Endothelial cell of umbilical vein (primary cell): ENCODE measurements around the gene CDK10. TPM values are rescaled to one million over a fixed set of nuclear protein-coding genes. Genes with fewer than 3 reads are reported as not detected.

Source experiments
- BruUV-seq: library from RNA; stranded (reverse); fragments of 400-500 nt; replicated peaks from 2 replicates; lab custom pipeline; 2021; lab: Mats Ljungman, UMichigan
- CTCF ChIA-PET: fragments of 300-600, 350-600 bp; sonication (Branson Sonifier 250); formaldehyde crosslinking; loops from one replicate; lab custom pipeline; 2021; ENCODE audit warnings: antibody characterized with exemption, inconsistent platforms; lab: Charles Lee
- POLR2A ChIA-PET: fragments of 300-600, 350-600 bp; sonication (Branson Sonifier 250); formaldehyde crosslinking; loops from one replicate; lab custom pipeline; 2021; ENCODE audit warnings: antibody characterized with exemption, inconsistent platforms; lab: Charles Lee
- DNase-seq: peaks from one replicate; pipeline ENCODE4 v3.0.0-alpha.2; 2011; ENCODE audit warnings: low read depth, low spot score
- FAIRE-seq: peaks from 2 replicates; lab custom pipeline; 2011; peaks lifted over from hg19 to GRCh38; lab: Jason Lieb, UNC
- H2AFZ ChIP-seq: 2 replicates; pipeline ENCODE4 v1.6.0; 2012; ENCODE audit warnings: low read depth, low read length, control low read depth, inconsistent platforms
- H3K27ac ChIP-seq: 2 replicates; pipeline ENCODE4 v1.5.1; 2011; ENCODE audit warnings: low read depth, mild to moderate bottlenecking, control low read depth, low read length, moderate library complexity; ENCODE audit not compliant: insufficient read depth
- H3K27me3 ChIP-seq, 2 experiments: 2 replicates each; pipeline versions ENCODE4 v1.6.0 to v1.6.1; 2011; ENCODE audit warnings: low read length in 2 of 2, mixed read lengths in 1 of 2; ENCODE audit not compliant: control insufficient read depth in 2 of 2, insufficient read depth in 2 of 2
- H3K36me3 ChIP-seq, 2 experiments: 2 replicates in 1 of 2; 3 replicates in 1 of 2; pipeline ENCODE4 v1.5.1; 2011; ENCODE audit warnings: low read length in 2 of 2, mild to moderate bottlenecking in 1 of 2, moderate library complexity in 1 of 2; ENCODE audit not compliant: control insufficient read depth in 2 of 2, insufficient read depth in 2 of 2; ENCODE audit errors: extremely low read depth in 1 of 2
- H3K4me1 ChIP-seq: 3 replicates; pipeline ENCODE4 v1.5.1; 2011; ENCODE audit warnings: mild to moderate bottlenecking, low read length; ENCODE audit not compliant: control insufficient read depth, insufficient read depth; ENCODE audit errors: extremely low read depth
- H3K4me2 ChIP-seq: 2 replicates; pipeline ENCODE4 v1.6.1; 2011; ENCODE audit warnings: low read length, control low read depth, mixed read lengths; ENCODE audit not compliant: insufficient read depth
- H3K4me3 ChIP-seq, 3 experiments: fragments of 200-600 bp in 1 of 3; sonication (generic), shearing (Covaris generic) in 1 of 3; replicated peaks in 1 of 3; 2 replicates each; pipeline ENCODE4 v1.5.1; 2011 to 2016; ENCODE audit warnings: control low read depth in 3 of 3, low read length in 3 of 3, mild to moderate bottlenecking in 2 of 3, inconsistent platforms in 1 of 3, low read depth in 1 of 3, moderate library complexity in 1 of 3; ENCODE audit not compliant: insufficient read depth in 1 of 3
- H3K79me2 ChIP-seq: 2 replicates; pipeline ENCODE4 v1.6.0; 2012; ENCODE audit warnings: low read length, inconsistent platforms; ENCODE audit not compliant: control insufficient read depth, insufficient read depth
- H3K9ac ChIP-seq: replicated peaks from 2 replicates; pipeline ENCODE3; 2011; ENCODE audit warnings: low read length, control low read depth; ENCODE audit not compliant: insufficient read depth; ENCODE audit errors: extremely low read depth
- H3K9me1 ChIP-seq: replicated peaks from 3 replicates; pipeline ENCODE4 v1.6.0; 2011; ENCODE audit warnings: mild to moderate bottlenecking, low read length; ENCODE audit not compliant: control insufficient read depth, insufficient read depth; ENCODE audit errors: extremely low read depth
- H3K9me3 ChIP-seq: replicated peaks from 2 replicates; pipeline ENCODE4 v1.5.1; 2012; ENCODE audit warnings: low read length, inconsistent platforms; ENCODE audit not compliant: control insufficient read depth, insufficient read depth
- H4K20me1 ChIP-seq: replicated peaks from 2 replicates; pipeline ENCODE3; 2011; ENCODE audit warnings: mild to moderate bottlenecking, low read length; ENCODE audit not compliant: control insufficient read depth, insufficient read depth; ENCODE audit errors: extremely low read depth
- EZH2 ChIP-seq: IDR thresholded peaks from 2 replicates; pipeline ENCODE4 v1.6.1; 2012; ENCODE audit warnings: borderline replicate concordance, low read depth, mild to moderate bottlenecking, moderate library complexity, low read length, inconsistent platforms; ENCODE audit not compliant: severe bottlenecking
- FOS ChIP-seq: IDR thresholded peaks from 2 replicates; pipeline ENCODE4 v1.6.1; 2011; ENCODE audit warnings: mild to moderate bottlenecking, low read length, moderate library complexity, borderline replicate concordance; ENCODE audit not compliant: insufficient read depth
- GATA2 ChIP-seq: IDR thresholded peaks from 2 replicates; pipeline ENCODE4 v1.7.0; 2011; ENCODE audit warnings: low read depth, mild to moderate bottlenecking, moderate library complexity, mixed read lengths, low read length; ENCODE audit not compliant: insufficient read length, insufficient read depth
- JUN ChIP-seq: IDR thresholded peaks from 2 replicates; pipeline ENCODE4 v1.6.1; 2011; ENCODE audit warnings: borderline replicate concordance, low read depth; ENCODE audit not compliant: insufficient read length, insufficient read depth
- MYC ChIP-seq: IDR thresholded peaks from one replicate; pipeline ENCODE4 v1.6.1; 2011; ENCODE audit warnings: mild to moderate bottlenecking, low read depth, low read length
- POLR2A ChIP-seq: IDR thresholded peaks from 2 replicates; pipeline ENCODE4 v1.6.1; 2012; ENCODE audit warnings: low read depth, mild to moderate bottlenecking, control low read depth, low read length
- POLR2AphosphoS5 ChIP-seq: IDR thresholded peaks from 2 replicates; pipeline ENCODE4 v1.6.1; 2012; ENCODE audit warnings: low read depth, mild to moderate bottlenecking, control low read depth, low read length, moderate library complexity; ENCODE audit not compliant: insufficient read depth
- dilution Hi-C: fragments of 300-500 bp; cut with MboI; formaldehyde crosslinking; loops from one replicate; pipeline ENCODE4 v1.15.0; 2019; ENCODE audit warnings: low sequenced_read_pairs; ENCODE audit not compliant: extremely low pct_ligation_motif_present
- intact Hi-C: fragments of 100-400 bp; cut with micrococcal nuclease; formaldehyde crosslinking; loops from one replicate; pipeline ENCODE4 v1.10.0; 2022
- polyA plus RNA-seq, 4 experiments: library from polyadenylated mRNA; depleted of rRNA in 3 of 4; stranded (reverse) in 3 of 4; unstranded in 1 of 4; fragments of >200 nt; gene quantifications; 2 replicates each; pipeline versions ENCODE4 v1.2.1 to v1.2.3, GENCODE V29; 2011 to 2012; ENCODE audit warnings: missing spikeins in 1 of 4
- total RNA-seq: library from RNA; stranded (reverse); gene quantifications from 2 replicates; pipeline ENCODE4 v1.2.3, GENCODE V29; 2021
- TF ChIP-seq, protein P1 (sequence below): IDR thresholded peaks from 2 replicates; pipeline ENCODE4 v1.6.1; 2011; ENCODE audit not compliant: insufficient read depth, insufficient read length
- TF ChIP-seq, protein P2 (sequence below), 2 donors: IDR thresholded peaks; 1 replicate in 1 of 2; 2 replicates in 1 of 2; pipeline ENCODE4 v1.5.1; 2011; ENCODE audit warnings: low read length in 2 of 2, mild to moderate bottlenecking in 2 of 2, moderate library complexity in 2 of 2, control low read depth in 1 of 2, inconsistent platforms in 1 of 2, low read depth in 1 of 2; ENCODE audit not compliant: insufficient read depth in 1 of 2; ENCODE audit errors: extremely low read depth in 1 of 2

CDK10 gene
- total and polyA plus RNA-seq, 2 donors (not counting 3 experiments of a cell fraction or from before 2014, with no cell fraction given), result 74.5 to 99.9 TPM

DNA sequence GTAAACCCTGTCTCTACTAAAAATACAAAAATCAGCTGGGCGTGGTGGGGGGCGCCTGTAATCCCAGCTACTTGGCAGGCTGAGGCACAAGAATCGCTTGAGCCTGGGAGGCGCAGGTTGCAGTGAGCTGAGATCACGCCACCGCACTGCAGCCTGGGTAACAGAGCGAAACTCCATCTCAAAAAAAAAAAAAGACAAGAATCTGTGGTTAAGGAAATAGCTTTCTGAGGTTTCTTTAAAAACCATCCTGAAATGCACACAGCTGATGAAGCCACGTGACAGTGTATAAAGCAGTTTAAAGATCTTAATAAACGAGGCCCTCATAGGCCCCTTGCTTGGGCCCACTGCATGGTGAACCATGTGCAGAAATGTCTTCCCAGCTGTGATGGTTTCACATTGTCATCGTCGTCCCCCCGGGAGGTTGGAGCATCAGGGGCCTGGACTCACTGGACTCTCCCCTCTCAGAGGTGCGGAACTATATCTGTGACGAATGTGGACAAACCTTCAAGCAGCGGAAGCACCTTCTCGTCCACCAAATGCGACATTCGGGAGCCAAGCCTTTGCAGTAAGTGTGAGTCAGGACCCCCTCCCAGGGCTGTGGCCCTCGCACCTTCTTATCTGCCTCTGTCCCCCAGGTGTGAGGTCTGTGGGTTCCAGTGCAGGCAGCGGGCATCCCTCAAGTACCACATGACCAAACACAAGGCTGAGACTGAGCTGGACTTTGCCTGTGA is 51.0 kb downstream of the CDK10 start:
- Histone ChIP-seq H2AFZ (no peak overlapping the region), H3K9me3 (no peaks in the 10 kb centered on the region), H4K20me1 (no peaks in the 10 kb centered on the region), H3K4me1 (no peaks in the 10 kb centered on the region), H3K4me2 (no peak overlapping the region), H3K36me3 (peaks cover 24 to 63% of the 10 kb centered on the region in 2 experiments), H3K9me1 (no peaks in the 10 kb centered on the region), H3K9ac (no peak overlapping the region), H3K79me2 (no peaks in the 10 kb centered on the region), H3K4me3 (no peak overlapping the region), H3K27me3 (no peaks in the 10 kb centered on the region), H3K27ac (no peak overlapping the region)
- intact Hi-C loops, result no loop called here
- no peak for DNase-seq
- no peak for FAIRE-seq
- ChIA-PET POLR2A (no interaction called here), CTCF (interaction anchor here (1.1 kb wide), 1 partner anchor 31 kb away, joined by 7 read pairs; no protein-coding TSS in a partner anchor)
- no peak for TF ChIP-seq POLR2AphosphoS5
- no peak for TF ChIP-seq FOS
- TF ChIP-seq GATA2, result no peak
- TF ChIP-seq EZH2, result no peak
- no peak for TF ChIP-seq JUN
- TF ChIP-seq, protein P1, sequence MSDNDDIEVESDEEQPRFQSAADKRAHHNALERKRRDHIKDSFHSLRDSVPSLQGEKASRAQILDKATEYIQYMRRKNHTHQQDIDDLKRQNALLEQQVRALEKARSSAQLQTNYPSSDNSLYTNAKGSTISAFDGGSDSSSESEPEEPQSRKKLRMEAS, result no peak
- TF ChIP-seq MYC, result no peak
- TF ChIP-seq, protein P2, sequence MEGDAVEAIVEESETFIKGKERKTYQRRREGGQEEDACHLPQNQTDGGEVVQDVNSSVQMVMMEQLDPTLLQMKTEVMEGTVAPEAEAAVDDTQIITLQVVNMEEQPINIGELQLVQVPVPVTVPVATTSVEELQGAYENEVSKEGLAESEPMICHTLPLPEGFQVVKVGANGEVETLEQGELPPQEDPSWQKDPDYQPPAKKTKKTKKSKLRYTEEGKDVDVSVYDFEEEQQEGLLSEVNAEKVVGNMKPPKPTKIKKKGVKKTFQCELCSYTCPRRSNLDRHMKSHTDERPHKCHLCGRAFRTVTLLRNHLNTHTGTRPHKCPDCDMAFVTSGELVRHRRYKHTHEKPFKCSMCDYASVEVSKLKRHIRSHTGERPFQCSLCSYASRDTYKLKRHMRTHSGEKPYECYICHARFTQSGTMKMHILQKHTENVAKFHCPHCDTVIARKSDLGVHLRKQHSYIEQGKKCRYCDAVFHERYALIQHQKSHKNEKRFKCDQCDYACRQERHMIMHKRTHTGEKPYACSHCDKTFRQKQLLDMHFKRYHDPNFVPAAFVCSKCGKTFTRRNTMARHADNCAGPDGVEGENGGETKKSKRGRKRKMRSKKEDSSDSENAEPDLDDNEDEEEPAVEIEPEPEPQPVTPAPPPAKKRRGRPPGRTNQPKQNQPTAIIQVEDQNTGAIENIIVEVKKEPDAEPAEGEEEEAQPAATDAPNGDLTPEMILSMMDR (IDR thresholded peaks at IDR 0.05; ENCODE audit: extremely low read depth in 1 of 2, insufficient read depth in 1 of 2, low read depth in 1 of 2, low read length in 2 of 2), result no peak
- TF ChIP-seq POLR2A, result no peak
- BruUV-seq, result no TSS peak
- dilution Hi-C loops, result no loop called here
